Keratinocyte (primary cell): Measurements from ENCODE around the gene EN2. TPM values are rescaled to one million over a fixed set of nuclear protein-coding genes. Genes with fewer than 3 reads are reported as not detected.

ENCODE experiments used
- DNase-seq: peaks from one replicate; pipeline ENCODE4 v3.0.0-alpha.2; 2011; ENCODE audit warnings: low read depth, missing footprints, low spot score
- FAIRE-seq: peaks from 2 replicates; lab custom pipeline; 2011; peaks lifted over from hg19 to GRCh38; lab: Jason Lieb, UNC
- H2AFZ ChIP-seq: 2 replicates; pipeline ENCODE4 v1.6.0; 2012; ENCODE audit warnings: low read length, control low read depth, inconsistent platforms; ENCODE audit not compliant: control insufficient read depth
- H3K27ac ChIP-seq: 2 replicates; pipeline ENCODE4 v1.5.1; 2011; ENCODE audit warnings: low read length; ENCODE audit not compliant: control insufficient read depth, insufficient read depth
- H3K27me3 ChIP-seq: 3 replicates; pipeline ENCODE4 v1.6.0; 2011; ENCODE audit warnings: low read length; ENCODE audit not compliant: control insufficient read depth, insufficient read depth; ENCODE audit errors: extremely low read depth
- H3K36me3 ChIP-seq, 2 experiments: 2 replicates in 1 of 2; 3 replicates in 1 of 2; pipeline ENCODE4 v1.5.1; 2011; ENCODE audit warnings: low read length in 2 of 2, mild to moderate bottlenecking in 1 of 2; ENCODE audit not compliant: control insufficient read depth in 2 of 2, insufficient read depth in 2 of 2; ENCODE audit errors: extremely low read depth in 1 of 2
- H3K4me1 ChIP-seq: 3 replicates; pipeline ENCODE4 v1.5.1; 2011; ENCODE audit warnings: low read length; ENCODE audit not compliant: control insufficient read depth, insufficient read depth; ENCODE audit errors: extremely low read depth
- H3K4me2 ChIP-seq: 3 replicates; pipeline ENCODE4 v1.6.0; 2011; ENCODE audit warnings: low read depth, low read length; ENCODE audit not compliant: control insufficient read depth, insufficient read depth; ENCODE audit errors: extremely low read depth
- H3K4me3 ChIP-seq, 3 experiments: fragments of 200-600 bp in 1 of 3; sonication (generic) in 1 of 3; 2 replicates in 2 of 3; 3 replicates in 1 of 3; pipeline ENCODE4 v1.5.1; 2011 to 2016; ENCODE audit warnings: low read length in 3 of 3, mild to moderate bottlenecking in 3 of 3, control low read depth in 2 of 3, inconsistent platforms in 1 of 3, low read depth in 1 of 3, mixed read lengths in 1 of 3, mixed run types in 1 of 3, moderate library complexity in 1 of 3; ENCODE audit not compliant: control insufficient read depth in 2 of 3, insufficient read depth in 2 of 3; ENCODE audit errors: extremely low read depth in 1 of 3
- H3K79me2 ChIP-seq: 2 replicates; pipeline ENCODE4 v1.6.0; 2012; ENCODE audit warnings: low read length; ENCODE audit not compliant: control insufficient read depth, insufficient read depth
- H3K9ac ChIP-seq: 3 replicates; pipeline ENCODE4 v1.6.0; 2011; ENCODE audit warnings: low read length; ENCODE audit not compliant: control insufficient read depth, insufficient read depth; ENCODE audit errors: extremely low read depth
- H3K9me1 ChIP-seq: 3 replicates; pipeline ENCODE4 v1.6.0; 2011; ENCODE audit warnings: low read length; ENCODE audit not compliant: control insufficient read depth, insufficient read depth; ENCODE audit errors: extremely low read depth
- H3K9me3 ChIP-seq: 2 replicates; pipeline ENCODE4 v1.5.1; 2012; ENCODE audit warnings: low read depth, low read length; ENCODE audit not compliant: control insufficient read depth
- H4K20me1 ChIP-seq: 3 replicates; pipeline ENCODE4 v1.6.0; 2011; ENCODE audit warnings: low read length; ENCODE audit not compliant: control insufficient read depth, insufficient read depth; ENCODE audit errors: extremely low read depth
- EZH2 ChIP-seq: IDR thresholded peaks from one replicate; pipeline ENCODE4 v1.6.1; 2012; ENCODE audit warnings: inconsistent platforms, mild to moderate bottlenecking, low read length, moderate library complexity
- dilution Hi-C: fragments of 300-500 bp; cut with MboI; formaldehyde crosslinking; loops from one replicate; pipeline ENCODE4 v1.7.0; 2020; ENCODE audit warnings: low sequenced_read_pairs; ENCODE audit not compliant: extremely low pct_ligation_motif_present
- polyA plus RNA-seq, 5 experiments: library from polyadenylated mRNA; depleted of rRNA in 3 of 5; stranded (reverse) in 3 of 5; stranded (forward) in 1 of 5; unstranded in 1 of 5; fragments of >200 nt; gene quantifications; 1 replicate in 1 of 5; 2 replicates in 3 of 5; 3 replicates in 1 of 5; pipeline versions ENCODE4 v1.2.1 to v1.2.3, GENCODE V29; 2011 to 2012; ENCODE audit warnings: missing spikeins in 2 of 5, low read depth in 1 of 5, low replicate concordance in 1 of 5
- TF ChIP-seq, protein P1 (sequence below), 3 experiments: IDR thresholded peaks in 1 of 3; conservative IDR thresholded peaks in 1 of 3; optimal IDR thresholded peaks in 1 of 3; 2 replicates in 2 of 3; 3 replicates in 1 of 3; pipeline versions ENCODE3 to v1.5.1; 2011; ENCODE audit warnings: low read length in 3 of 3, mild to moderate bottlenecking in 3 of 3, moderate library complexity in 2 of 3, control low read depth in 1 of 3, inconsistent platforms in 1 of 3; ENCODE audit not compliant: insufficient read depth in 2 of 3; ENCODE audit errors: extremely low read depth in 1 of 3

The EN2 gene
- polyA plus RNA-seq, 1 donor (not counting 4 experiments of a cell fraction or from before 2014, with no cell fraction given): 0.05 TPM

DNA sequence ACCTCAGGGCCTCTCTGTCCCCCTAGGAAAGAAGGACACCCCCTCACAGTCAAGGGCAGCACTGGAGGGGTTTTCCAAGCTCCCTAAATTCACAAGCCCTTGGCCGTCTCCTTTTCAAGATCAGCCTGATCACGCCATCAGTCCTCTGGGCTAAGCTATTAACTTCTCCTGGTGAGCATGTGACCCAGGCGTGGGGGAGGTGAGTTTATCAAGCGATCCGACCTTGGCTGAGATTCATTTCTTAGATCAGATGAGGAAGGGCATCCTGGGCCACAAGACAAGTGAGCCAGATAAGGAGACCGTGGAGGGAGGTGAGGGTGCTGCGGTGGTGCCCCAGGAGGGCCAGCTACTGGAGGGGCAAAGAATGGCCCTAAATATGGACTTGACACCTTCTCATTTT lies 19.2 kb upstream of the EN2 start:
- no peaks in the 10 kb centered on the region for H3K4me1 ChIP-seq
- H3K4me3 ChIP-seq: no peak overlapping the region
- no peaks in the 10 kb centered on the region for H3K9me3 ChIP-seq
- no peak overlapping the region for H3K4me2 ChIP-seq
- no peaks in the 10 kb centered on the region for H4K20me1 ChIP-seq
- H3K9ac ChIP-seq: no peak overlapping the region
- H3K9me1 ChIP-seq: no peaks in the 10 kb centered on the region
- no peak overlapping the region for H3K27ac ChIP-seq
- no peak for FAIRE-seq
- dilution Hi-C loops: no loop called here
- no peak for DNase-seq
- peaks cover 26% of the 10 kb centered on the region for H3K27me3 ChIP-seq
- H2AFZ ChIP-seq: no peak overlapping the region
- no peak for TF ChIP-seq EZH2
- TF ChIP-seq, protein P1, sequence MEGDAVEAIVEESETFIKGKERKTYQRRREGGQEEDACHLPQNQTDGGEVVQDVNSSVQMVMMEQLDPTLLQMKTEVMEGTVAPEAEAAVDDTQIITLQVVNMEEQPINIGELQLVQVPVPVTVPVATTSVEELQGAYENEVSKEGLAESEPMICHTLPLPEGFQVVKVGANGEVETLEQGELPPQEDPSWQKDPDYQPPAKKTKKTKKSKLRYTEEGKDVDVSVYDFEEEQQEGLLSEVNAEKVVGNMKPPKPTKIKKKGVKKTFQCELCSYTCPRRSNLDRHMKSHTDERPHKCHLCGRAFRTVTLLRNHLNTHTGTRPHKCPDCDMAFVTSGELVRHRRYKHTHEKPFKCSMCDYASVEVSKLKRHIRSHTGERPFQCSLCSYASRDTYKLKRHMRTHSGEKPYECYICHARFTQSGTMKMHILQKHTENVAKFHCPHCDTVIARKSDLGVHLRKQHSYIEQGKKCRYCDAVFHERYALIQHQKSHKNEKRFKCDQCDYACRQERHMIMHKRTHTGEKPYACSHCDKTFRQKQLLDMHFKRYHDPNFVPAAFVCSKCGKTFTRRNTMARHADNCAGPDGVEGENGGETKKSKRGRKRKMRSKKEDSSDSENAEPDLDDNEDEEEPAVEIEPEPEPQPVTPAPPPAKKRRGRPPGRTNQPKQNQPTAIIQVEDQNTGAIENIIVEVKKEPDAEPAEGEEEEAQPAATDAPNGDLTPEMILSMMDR (optimal IDR thresholded peaks at IDR 0.05 in 1 of 3, IDR thresholded peaks at IDR 0.05 in 1 of 3, conservative IDR thresholded peaks at IDR 0.05 in 1 of 3; ENCODE audit: extremely low read depth in 1 of 3, insufficient read depth in 2 of 3, low read length in 3 of 3): no peak
- H3K36me3 ChIP-seq: no peaks in the 10 kb centered on the region
- H3K79me2 ChIP-seq: no peaks in the 10 kb centered on the region

DNA sequence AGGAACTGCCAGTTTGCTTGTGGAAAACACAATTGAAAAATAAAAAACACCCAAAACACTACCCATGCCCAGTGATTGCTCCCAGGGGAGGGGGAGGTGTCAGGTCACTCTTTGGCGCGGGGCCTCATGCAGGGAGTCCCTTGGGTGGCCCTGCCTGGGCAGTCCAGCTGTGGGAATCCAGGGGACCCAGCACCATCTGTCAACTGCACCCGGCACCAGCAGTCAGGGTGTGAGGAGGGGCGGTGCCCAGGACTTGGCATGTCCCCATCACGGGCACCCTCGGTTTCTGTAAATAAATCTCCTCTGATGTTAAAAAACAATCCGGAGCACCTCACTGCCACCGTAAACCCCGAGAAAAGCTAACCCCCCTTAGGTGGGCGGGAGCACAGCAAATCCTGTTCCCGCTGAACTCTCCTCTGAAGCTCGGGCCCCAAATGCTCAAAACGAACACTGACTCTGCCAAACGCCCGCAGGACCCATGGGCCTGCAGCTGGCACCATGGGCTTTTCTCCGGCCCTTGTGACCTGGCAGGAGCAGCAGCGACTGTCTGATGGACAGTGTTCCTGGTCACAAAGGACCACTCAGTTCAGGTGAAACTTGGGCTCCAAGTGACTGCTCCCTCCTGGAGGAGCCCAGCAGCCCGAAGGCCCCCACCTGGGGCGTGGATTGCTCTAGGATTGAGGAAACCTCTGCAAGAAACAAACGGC lies 18.5 kb upstream of the EN2 start:
- no peak for TF ChIP-seq EZH2
- FAIRE-seq: no peak
- no peak overlapping the region for H3K27ac ChIP-seq
- no peak overlapping the region for H3K4me2 ChIP-seq
- H3K4me1 ChIP-seq: no peaks in the 10 kb centered on the region
- H3K79me2 ChIP-seq: no peaks in the 10 kb centered on the region
- H4K20me1 ChIP-seq: no peaks in the 10 kb centered on the region
- no peak for DNase-seq
- H3K9ac ChIP-seq: no peak overlapping the region
- H3K9me3 ChIP-seq: no peaks in the 10 kb centered on the region
- no peak overlapping the region for H3K4me3 ChIP-seq
- dilution Hi-C loops: no loop called here
- H3K9me1 ChIP-seq: no peaks in the 10 kb centered on the region
- no peaks in the 10 kb centered on the region for H3K36me3 ChIP-seq
- peaks cover 26% of the 10 kb centered on the region for H3K27me3 ChIP-seq
- H2AFZ ChIP-seq: no peak overlapping the region

DNA sequence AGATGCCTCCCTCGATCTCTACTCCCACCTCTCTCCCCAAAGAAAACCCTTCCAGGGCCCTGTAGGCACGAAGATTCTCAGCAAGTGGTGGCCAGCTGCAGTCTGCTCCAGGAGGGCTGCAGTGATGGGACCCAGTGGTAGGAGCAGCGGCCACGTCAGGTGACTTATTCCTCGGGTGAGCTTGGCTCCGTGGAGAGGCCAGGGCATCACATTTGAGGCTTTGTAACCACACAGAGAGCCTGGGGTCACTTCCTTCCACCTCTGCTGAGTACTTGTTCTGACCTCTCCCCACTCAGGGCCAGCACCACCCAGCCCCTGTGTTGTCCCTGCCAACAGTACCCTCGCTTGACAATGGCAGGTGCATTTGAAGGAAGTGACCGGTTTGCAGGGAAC lies 17.9 kb upstream of the EN2 start:
- no peak overlapping the region for H3K4me3 ChIP-seq
- no peaks in the 10 kb centered on the region for H3K79me2 ChIP-seq
- FAIRE-seq: no peak
- H3K27me3 ChIP-seq: peaks cover 26% of the 10 kb centered on the region
- no peak for DNase-seq
- H3K9me3 ChIP-seq: no peaks in the 10 kb centered on the region
- H3K4me1 ChIP-seq: no peaks in the 10 kb centered on the region
- no peak overlapping the region for H3K4me2 ChIP-seq
- dilution Hi-C loops: no loop called here
- H2AFZ ChIP-seq: no peak overlapping the region
- no peak overlapping the region for H3K27ac ChIP-seq
- H3K9me1 ChIP-seq: no peaks in the 10 kb centered on the region
- H4K20me1 ChIP-seq: no peaks in the 10 kb centered on the region
- H3K9ac ChIP-seq: no peak overlapping the region
- no peak for TF ChIP-seq EZH2
- TF ChIP-seq, protein P1 (optimal IDR thresholded peaks at IDR 0.05 in 1 of 3, IDR thresholded peaks at IDR 0.05 in 1 of 3, conservative IDR thresholded peaks at IDR 0.05 in 1 of 3; ENCODE audit: extremely low read depth in 1 of 3, insufficient read depth in 2 of 3, low read length in 3 of 3): no peak
- no peaks in the 10 kb centered on the region for H3K36me3 ChIP-seq
